ENCODE results near the gene LSM5. TPM values are rescaled to one million over a fixed set of nuclear protein-coding genes. Genes with fewer than 3 reads are reported as not detected.

LSM5 gene
- total RNA-seq, 1 experiment from 2014 or later = 160 TPM

DNA sequence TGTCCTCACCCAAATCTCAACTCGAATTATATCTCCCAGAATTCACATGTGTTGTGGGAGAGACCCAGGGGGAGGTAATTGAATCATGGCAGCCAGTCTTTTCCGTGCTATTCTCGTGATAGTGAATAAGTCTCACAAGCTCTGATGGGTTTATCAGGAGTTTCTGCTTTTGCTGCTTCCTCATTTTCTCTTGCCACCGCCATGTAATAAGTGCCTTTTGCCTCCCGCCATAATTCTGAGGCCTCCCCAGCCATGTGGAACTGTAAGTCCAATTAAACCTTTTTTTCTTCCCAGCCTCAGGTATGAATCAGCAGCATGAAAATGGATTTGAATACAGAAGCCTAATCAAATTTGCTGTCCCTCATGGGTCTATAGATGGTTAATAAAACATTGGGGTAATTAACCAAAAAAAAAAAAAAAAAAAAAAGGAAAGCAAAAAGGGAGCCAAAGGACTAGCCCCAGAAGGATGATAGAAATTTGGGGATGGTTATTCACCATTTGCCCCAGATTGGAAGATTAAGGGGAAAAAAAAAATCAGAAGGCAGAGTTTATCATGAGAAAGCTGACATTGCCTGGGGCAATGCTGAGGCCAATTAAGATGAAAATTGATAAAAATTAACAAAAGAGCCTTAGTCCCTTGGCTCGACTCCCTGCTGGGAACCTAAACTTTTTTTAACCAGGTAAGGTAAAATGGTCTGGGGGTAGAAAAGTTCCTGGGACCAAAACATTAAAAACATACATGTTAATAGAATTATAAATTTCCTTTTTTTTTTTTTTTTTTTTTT lies 32.8 kb upstream of the LSM5 start:
- no peak overlapping the region for H3K4me3 Mint-ChIP-seq (ENCODE audit: low read depth, unreplicated experiment)
- DNase-seq = no peak

DNA sequence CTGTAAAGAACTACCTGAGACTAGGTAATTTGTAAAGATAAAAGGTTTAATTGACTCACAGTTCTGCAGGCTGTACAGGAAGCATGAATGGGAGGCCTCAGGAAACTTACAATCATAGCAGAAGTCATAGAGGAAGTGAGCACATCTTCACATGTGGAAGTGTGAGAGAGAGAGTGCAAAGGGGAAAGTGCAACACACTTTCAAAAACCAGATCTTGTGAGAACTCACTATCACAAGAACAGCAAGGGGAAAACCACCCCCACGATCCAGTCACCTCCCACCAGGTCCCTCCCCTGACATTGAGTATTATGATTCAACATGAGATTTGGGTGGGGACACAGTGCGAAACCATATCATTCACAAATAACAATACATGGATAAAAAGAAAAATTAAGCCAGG lies 29.6 kb upstream of the LSM5 start:
- H3K36me3 Mint-ChIP-seq (ENCODE audit: insufficient read depth, unreplicated experiment) = peaks cover 62% of the 10 kb centered on the region

More for the DNA sequence above, 32.8 kb upstream of the LSM5 start:
- peaks cover 14% of the 10 kb centered on the region for H3K9me3 Mint-ChIP-seq (ENCODE audit: low read depth, unreplicated experiment)
- H3K27me3 Mint-ChIP-seq (ENCODE audit: unreplicated experiment) = no peaks in the 10 kb centered on the region
- H3K36me3 Mint-ChIP-seq (ENCODE audit: insufficient read depth, unreplicated experiment) = peaks cover 37% of the 10 kb centered on the region
- CTCF ChIA-PET = no interaction called here
- TF ChIP-seq, protein P1, sequence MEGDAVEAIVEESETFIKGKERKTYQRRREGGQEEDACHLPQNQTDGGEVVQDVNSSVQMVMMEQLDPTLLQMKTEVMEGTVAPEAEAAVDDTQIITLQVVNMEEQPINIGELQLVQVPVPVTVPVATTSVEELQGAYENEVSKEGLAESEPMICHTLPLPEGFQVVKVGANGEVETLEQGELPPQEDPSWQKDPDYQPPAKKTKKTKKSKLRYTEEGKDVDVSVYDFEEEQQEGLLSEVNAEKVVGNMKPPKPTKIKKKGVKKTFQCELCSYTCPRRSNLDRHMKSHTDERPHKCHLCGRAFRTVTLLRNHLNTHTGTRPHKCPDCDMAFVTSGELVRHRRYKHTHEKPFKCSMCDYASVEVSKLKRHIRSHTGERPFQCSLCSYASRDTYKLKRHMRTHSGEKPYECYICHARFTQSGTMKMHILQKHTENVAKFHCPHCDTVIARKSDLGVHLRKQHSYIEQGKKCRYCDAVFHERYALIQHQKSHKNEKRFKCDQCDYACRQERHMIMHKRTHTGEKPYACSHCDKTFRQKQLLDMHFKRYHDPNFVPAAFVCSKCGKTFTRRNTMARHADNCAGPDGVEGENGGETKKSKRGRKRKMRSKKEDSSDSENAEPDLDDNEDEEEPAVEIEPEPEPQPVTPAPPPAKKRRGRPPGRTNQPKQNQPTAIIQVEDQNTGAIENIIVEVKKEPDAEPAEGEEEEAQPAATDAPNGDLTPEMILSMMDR (IDR thresholded peaks at IDR 0.05; ENCODE audit: unreplicated experiment) = no peak
- intact Hi-C loops (cut with micrococcal nuclease; ENCODE audit: unreplicated experiment) = no loop called here
- BruUV-seq (replicated peaks) = no TSS peak
- H3K4me1 Mint-ChIP-seq (ENCODE audit: low read depth, unreplicated experiment) = no peaks in the 10 kb centered on the region
- no peak overlapping the region for H3K27ac Mint-ChIP-seq (ENCODE audit: unreplicated experiment)

DNA sequence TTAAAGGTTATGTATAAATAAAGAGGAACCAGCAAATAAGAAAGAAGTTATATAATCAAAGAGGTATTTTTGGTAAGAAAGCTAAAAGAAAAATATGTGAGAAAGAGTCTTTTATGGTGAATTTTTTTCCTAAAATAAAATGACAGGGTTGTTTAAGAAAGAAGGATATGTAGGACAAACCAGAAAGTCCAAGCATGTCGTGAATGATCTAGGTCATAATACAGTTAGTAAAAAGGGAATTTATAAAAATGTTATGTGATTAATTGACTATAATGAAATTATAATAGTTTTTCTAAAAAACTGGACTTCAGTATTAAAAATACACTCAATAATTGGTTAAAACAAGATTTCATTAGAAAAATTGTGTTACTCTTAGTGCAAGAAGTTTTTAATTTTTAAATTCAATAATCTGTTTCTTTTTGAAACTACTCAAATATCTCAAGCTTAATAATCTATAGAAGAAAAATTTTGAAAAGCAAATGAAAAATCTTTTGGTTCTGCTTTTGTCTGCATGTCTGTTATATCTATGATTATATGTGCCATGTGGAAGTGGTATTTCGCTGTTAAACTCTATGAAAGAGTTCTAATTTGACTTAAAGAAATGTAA lies 28.5 kb upstream of the LSM5 start:
- Mint-ChIP-seq H3K4me3 (ENCODE audit: low read depth, unreplicated experiment) (no peak overlapping the region), H3K27ac (ENCODE audit: unreplicated experiment) (no peak overlapping the region), H3K4me1 (ENCODE audit: low read depth, unreplicated experiment) (peaks cover 15% of the 10 kb centered on the region), H3K9me3 (ENCODE audit: low read depth, unreplicated experiment) (peaks cover 28% of the 10 kb centered on the region), H3K27me3 (ENCODE audit: unreplicated experiment) (no peaks in the 10 kb centered on the region), H3K36me3 (ENCODE audit: insufficient read depth, unreplicated experiment) (peaks cover 72% of the 10 kb centered on the region)
- intact Hi-C loops (cut with micrococcal nuclease; ENCODE audit: unreplicated experiment) = no loop called here
- DNase-seq = no peak
- BruUV-seq (replicated peaks) = no TSS peak
- TF ChIP-seq, protein P1 (IDR thresholded peaks at IDR 0.05; ENCODE audit: unreplicated experiment) = no peak
- CTCF ChIA-PET = no interaction called here

More for the DNA sequence above, 29.6 kb upstream of the LSM5 start:
- Mint-ChIP-seq H3K4me3 (ENCODE audit: low read depth, unreplicated experiment) (no peak overlapping the region), H3K27me3 (ENCODE audit: unreplicated experiment) (no peaks in the 10 kb centered on the region), H3K9me3 (ENCODE audit: low read depth, unreplicated experiment) (peaks cover 20% of the 10 kb centered on the region), H3K4me1 (ENCODE audit: low read depth, unreplicated experiment) (peaks cover 5% of the 10 kb centered on the region), H3K27ac (ENCODE audit: unreplicated experiment) (no peak overlapping the region)
- CTCF ChIA-PET = no interaction called here
- BruUV-seq (replicated peaks) = no TSS peak
- intact Hi-C loops (cut with micrococcal nuclease; ENCODE audit: unreplicated experiment) = no loop called here
- no peak for DNase-seq
- TF ChIP-seq, protein P1 (IDR thresholded peaks at IDR 0.05; ENCODE audit: unreplicated experiment) = no peak

DNA sequence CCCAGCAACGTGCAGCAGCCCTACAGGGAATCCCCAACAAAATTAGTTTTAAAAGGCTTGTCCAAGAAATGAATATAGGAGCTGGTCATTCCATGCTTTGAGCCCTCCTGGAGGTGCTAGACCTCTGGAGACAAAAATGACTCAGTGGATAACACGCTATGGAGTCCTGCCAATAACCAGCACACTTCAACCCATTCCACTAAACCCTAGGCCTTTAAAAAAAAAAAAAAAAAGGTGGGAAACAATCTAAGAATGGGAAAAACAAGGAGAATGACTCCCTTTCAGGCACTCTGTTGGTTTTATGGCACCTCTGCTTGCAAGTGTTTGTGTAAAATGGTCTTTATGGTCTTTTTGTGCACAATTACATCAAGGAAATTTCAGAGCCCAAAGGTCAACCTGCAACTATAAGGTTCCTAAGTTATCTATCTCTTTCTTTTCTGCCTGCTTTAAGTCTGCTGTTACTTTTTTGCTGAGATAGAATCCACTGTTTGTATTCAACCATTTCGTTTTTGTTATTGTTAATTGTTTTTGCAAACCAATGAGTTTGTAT lies 26.4 kb upstream of the LSM5 start:
- Mint-ChIP-seq H3K9me3 (ENCODE audit: low read depth, unreplicated experiment) (peaks cover 27% of the 10 kb centered on the region), H3K36me3 (ENCODE audit: insufficient read depth, unreplicated experiment) (peaks cover 56% of the 10 kb centered on the region), H3K4me3 (ENCODE audit: low read depth, unreplicated experiment) (no peak overlapping the region), H3K27ac (ENCODE audit: unreplicated experiment) (no peak overlapping the region), H3K4me1 (ENCODE audit: low read depth, unreplicated experiment) (peaks cover 15% of the 10 kb centered on the region), H3K27me3 (ENCODE audit: unreplicated experiment) (no peaks in the 10 kb centered on the region)
- no TSS peak for BruUV-seq (replicated peaks)
- no peak for DNase-seq
- TF ChIP-seq, protein P1 (IDR thresholded peaks at IDR 0.05; ENCODE audit: unreplicated experiment) = no peak
- CTCF ChIA-PET = interaction anchor here (0.5 to 1.0 kb wide), 2 partner anchors 21 to 69 kb away, joined by 3 read pairs; partner anchors contain the start of gene AVL9
- intact Hi-C loops (cut with micrococcal nuclease; ENCODE audit: unreplicated experiment) = no loop called here

Data from Calu3 (cell line).